HG03571 (cell line): ENCODE data around the gene SIX3.

Experiments
- ATAC-seq: cut with Tn5 transposase; IDR thresholded peaks from one replicate; pipeline ENCODE4 v1.9.1; 2021; ENCODE audit not compliant: unreplicated experiment

The SIX3 gene

DNA sequence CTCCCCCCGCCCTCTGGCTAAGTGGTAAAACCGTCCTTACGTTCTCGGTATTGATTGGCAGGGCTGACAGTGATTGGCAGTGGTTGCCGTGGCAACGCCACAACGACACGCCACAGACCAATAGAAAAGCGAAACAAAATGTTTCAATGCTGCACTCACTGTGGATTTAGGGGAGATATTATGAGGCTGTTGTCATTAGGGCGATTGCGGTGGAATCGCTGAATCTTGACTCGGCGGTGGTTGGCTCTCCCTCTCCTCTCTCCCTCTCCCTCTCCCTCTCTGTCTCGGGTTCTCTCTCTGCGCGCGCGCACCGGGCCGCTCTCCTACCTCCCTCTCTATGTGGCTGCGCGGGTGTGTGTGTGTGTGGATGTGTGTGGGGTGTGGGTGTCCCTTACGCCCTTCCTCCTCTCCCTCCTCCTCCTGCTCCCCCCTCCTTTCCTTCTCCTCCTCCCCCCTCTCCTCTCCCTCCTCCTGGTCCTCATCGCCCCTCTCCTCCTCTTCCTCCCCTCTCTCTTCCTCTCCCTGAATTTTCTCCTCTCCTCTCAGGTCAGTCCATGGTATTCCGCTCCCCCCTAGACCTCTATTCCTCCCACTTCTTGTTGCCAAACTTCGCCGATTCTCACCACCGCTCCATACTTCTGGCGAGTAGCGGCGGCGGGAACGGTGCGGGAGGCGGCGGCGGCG is at the start of gene SIX3:
Gene SIX3 (plus strand): TSS at position 152 of the 684 bp plus-strand sequence. CDS start 403 bp downstream, at position 555.
- no peak for ATAC-seq

DNA sequence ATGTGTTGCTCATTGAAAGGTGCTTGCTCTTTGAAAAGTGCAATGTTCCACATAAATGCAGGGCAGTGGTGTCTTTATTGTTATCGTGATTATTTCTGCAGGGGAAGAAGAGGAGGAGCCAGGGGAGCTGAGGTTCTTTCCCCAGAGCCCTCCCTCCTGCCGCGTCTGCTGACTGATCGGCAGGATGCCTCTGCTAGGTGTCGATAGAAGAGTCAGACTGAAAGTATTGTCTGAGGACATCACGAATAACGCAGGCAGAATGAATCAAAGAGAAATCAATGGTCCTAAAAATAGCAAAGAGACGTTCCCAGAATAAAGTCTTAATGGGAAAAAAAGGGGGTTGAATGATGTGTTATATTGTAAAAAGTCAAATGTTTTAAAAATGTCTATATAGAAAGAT is 47.4 kb upstream of the SIX3 start:
- no peak for ATAC-seq

GRCh38 chr2:44895061-44895460 is 46.4 kb upstream of the SIX3 start:
- ATAC-seq: no peak

DNA sequence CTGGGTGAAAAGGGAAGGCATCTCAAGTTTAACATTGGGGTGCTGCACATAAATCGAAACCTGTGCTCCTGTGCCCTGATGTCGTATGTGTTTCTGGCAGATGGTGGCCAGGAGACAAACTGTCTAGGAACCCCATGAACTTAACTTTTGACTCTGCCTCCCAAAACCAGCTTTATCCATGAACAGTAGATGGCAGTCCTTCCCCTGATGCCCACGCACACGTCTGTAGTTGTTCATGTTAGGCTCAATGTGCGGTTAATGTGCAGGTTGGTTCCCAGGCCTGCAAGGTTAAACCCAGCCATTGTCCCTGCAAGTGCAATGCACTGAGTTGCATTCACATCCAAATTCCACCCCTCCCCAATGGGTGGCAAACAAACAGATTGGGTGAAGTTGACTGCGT is 44.1 kb upstream of the SIX3 start:
- ATAC-seq: no peak

GRCh38 chr2:44902217-44903137 is 39.0 kb upstream of the SIX3 start:
- ATAC-seq: no peak

DNA sequence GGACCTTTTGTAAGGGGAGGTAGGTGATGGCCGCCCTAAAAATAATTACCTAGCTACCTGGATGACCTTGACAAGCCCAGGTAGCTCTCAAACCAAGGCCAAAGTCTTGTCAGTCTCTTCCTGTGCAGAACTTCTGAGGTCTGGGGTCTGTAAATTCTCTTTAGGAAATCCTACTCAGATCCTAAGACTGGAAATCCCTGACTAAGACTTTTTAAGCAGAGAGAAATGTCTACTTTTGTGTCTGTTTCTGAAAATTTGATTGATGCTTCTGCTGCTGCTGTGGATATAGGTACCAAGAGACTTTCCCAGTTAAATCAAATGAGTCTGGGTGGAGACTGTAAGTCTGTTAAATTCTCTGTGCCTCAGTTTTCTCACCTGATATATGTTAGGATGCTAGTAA is 36.9 kb upstream of the SIX3 start:
- ATAC-seq: no peak

- no peak for ATAC-seq
Measured at GRCh38 chr2:44906972-44907371, 34.5 kb upstream of the SIX3 start.

- no peak for ATAC-seq
Measured at GRCh38 chr2:44909831-44910230, 31.7 kb upstream of the SIX3 start.

GRCh38 chr2:44912660-44913059 is 28.8 kb upstream of the SIX3 start:
- ATAC-seq: no peak

DNA sequence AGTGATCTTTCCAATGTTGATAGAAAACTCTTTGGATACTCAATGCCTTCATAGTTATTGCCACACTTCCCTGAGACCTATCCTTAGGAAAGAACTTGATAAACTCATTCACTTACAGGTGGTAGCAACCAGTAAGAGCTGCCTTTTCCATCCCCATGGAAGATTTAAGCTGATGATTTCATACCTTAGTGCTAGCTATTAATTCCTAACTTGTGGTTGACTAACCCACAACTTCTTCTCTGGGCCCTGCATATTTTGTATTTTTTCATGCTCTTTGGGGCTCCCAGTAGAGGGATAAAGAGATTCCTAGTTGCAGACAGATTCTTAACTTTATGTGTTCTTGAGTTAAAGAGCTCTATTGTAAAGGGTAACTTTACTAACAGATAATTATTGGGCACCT is 25.2 kb upstream of the SIX3 start:
- ATAC-seq: no peak

DNA sequence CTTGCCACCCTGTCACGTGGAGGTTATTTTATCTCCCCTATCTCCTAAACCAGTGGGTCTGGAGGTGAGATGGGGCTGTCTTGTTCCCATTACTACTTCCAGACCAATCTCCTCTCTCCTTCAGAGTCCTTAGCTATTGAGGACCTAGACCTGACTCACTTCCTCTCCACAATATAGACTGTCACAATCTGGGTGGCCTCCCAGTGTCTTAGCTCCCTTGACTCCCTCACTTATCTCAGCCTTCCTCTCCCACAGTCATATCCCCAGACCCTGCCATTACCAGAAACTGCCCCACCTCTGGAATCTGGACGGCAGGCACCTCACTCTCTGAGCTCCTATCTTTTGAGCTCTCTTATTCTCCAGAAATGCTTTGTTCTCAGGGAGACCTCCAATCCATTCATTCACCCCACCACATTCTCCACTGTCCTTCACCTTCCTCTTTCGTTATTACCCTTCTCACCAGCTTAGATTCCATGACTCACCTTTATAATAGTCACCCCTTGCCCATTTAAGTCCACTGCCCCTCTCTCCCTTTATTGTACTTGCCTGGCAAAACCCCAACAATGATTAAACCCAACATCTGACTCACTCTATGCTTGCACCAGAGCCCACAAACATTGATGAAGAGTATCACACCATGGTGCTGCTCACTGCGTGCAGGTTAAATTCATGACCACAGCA is 23.3 kb upstream of the SIX3 start:
- ATAC-seq: no peak

DNA sequence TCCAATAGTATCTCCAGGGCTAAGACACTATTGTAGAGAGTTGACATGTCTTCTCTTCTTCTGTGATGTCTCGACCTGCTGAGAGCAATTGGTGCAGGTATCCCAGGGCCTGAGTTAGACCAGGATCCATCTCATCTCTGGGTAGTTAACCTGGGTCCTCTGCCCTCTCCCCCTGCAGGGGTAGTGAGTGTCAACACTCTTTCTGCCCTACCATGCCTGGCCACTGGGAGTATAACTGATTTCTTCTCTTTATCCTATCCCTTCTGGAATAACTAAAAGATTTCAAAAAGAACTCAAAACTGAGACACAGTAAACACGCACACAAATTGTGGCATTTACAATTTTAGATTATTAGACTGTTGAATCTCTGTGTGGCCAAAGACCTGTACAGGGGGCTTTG is 20.8 kb upstream of the SIX3 start:
- no peak for ATAC-seq

- ATAC-seq: no peak
Measured at GRCh38 chr2:44922776-44923175, 18.7 kb upstream of the SIX3 start.

DNA sequence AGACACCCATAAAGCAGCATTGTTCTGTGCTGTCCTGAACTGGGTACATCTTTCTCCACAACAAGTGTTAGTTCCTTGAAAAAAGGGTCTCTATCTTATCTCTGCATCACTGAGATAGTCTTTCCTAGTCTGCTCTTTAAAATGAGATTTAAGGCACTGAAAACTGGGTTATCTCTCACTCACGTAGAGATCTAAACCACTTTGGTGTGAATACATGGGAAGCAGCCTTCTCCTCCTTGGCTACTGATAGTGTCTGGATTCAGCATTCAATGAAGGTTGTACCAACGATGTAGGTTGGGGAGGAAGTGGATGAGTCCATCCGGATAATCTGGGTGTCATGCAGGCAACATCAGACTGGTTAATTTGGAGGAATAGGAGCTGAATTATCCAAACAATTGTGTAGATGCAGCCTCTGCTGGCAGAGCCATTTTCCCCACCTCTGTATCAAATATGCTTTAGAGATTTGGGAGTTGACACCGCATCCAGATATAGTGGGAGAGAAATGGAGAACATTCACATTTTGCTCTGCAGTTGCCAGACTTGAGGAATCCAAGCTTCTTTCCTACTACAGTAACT is 15.9 kb upstream of the SIX3 start:
- ATAC-seq: no peak

DNA sequence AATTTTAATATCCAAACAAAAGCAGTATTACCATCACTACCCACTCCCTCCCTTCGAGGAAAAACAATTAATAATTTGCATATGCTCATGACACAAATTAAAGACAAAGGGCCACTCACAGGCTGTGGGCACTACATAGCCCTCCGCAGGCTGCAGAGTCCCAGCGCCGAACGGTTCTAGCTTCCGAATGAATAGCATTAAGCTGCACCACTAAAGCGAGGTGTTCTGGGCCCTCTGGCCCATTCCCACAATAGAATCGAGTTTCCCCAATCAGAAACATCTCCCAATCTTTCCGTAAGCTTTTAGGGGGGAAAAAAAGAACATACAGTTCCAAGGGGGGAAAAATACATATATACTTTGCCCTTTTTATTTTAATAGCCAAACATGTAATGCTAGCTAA is 14.5 kb upstream of the SIX3 start:
- no peak for ATAC-seq

DNA sequence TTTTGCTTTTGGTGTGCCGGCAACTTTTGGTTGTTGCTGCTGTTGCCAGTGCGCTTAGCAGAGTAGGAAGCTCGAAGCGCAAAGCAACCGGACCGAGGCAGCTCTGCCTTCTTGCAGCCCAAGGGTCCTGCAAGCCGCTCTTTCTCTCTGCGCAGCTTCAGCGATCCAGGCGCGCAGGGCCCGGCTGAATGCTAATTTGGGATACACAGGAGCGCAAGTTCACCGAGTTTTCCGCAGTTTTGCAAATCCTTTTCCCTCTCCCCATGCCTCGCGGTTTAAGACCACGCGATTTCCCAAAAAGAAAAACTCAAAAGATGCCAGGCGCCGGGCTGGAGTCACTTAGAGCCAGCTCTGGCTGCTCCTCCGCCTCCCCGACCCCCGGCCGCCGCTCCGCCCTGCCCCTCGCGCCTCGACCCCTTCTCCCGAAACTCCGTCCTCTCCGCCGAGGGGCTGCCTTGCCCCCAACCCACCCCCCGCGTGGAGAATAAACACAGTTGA is 13.5 kb upstream of the SIX3 start:
- ATAC-seq: no peak

- no peak for ATAC-seq
Measured at GRCh38 chr2:44928483-44929158, 12.9 kb upstream of the SIX3 start.

DNA sequence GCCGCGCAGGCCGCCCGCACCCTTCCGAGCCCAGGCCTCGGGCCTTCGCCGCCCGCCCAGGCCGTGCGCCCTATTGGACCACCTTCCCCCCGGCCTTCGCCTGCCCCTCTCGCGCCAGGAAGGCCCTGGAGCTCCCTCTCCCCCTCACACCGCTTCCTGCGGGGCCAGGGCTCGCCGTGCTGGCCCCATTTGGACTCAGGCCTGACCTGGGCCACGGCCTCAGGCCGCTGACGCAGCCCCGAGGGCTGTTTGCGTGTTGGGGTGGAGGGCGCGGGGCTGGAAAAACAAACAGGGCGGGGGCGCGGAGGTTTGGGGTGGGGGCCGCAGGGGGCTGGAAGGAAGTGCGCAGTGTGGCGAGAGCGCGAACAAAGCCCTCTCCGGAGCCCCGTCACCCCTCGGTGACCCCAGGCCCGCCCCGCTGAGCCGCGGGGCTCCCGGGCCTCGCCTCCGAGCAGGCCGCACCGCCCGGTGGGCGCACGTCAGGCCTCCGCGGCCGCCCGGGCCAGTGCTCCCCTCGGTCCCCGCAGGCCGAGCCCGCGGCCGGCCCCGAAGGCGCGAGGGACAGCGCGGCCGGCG is 12.3 kb upstream of the SIX3 start:
- ATAC-seq: no peak

- ATAC-seq: no peak
Measured at GRCh38 chr2:44929735-44930273, 11.7 kb upstream of the SIX3 start.
